H1 (cell line): ENCODE measurements around the gene ADRM1. TPM values are rescaled to one million over a fixed set of nuclear protein-coding genes. Genes with fewer than 3 reads are reported as not detected.

ENCODE experiments used
- CHD2 ChIP-seq: IDR thresholded peaks from 2 replicates; pipeline ENCODE4 v1.6.1; 2012; ENCODE audit warnings: low read length, improper control_type of control experiment
- EGR1 ChIP-seq: IDR thresholded peaks from 2 replicates; pipeline ENCODE4 v1.6.1; 2011; ENCODE audit warnings: low read depth, low read length, borderline replicate concordance
- FOSL1 ChIP-seq: IDR thresholded peaks from 2 replicates; pipeline ENCODE4 v1.6.1; 2011; ENCODE audit warnings: mild to moderate bottlenecking, low read depth, low read length, moderate library complexity; ENCODE audit not compliant: insufficient read depth
- JUN ChIP-seq: IDR thresholded peaks from 2 replicates; pipeline ENCODE4 v1.6.1; 2011; ENCODE audit warnings: low read depth, mild to moderate bottlenecking, improper control_type of control experiment, low read length
- JUND ChIP-seq: IDR thresholded peaks from 2 replicates; pipeline ENCODE4 v1.6.1; 2011; ENCODE audit warnings: mild to moderate bottlenecking, improper control_type of control experiment, low read length
- POLR2AphosphoS5 ChIP-seq: IDR thresholded peaks from 2 replicates; pipeline ENCODE4 v1.6.1; 2011; ENCODE audit warnings: low read depth, low read length
- RXRA ChIP-seq: IDR thresholded peaks from 2 replicates; pipeline ENCODE4 v1.6.1; 2011; ENCODE audit warnings: low read depth, mild to moderate bottlenecking, low read length, moderate library complexity; ENCODE audit not compliant: insufficient read depth
- SIN3A ChIP-seq, 2 experiments: IDR thresholded peaks in 1 of 2; conservative IDR thresholded peaks in 1 of 2; 2 replicates each; pipeline ENCODE4 v1.6.1; 2011 to 2012; ENCODE audit warnings: low read length in 2 of 2, improper control_type of control experiment in 1 of 2, low read depth in 1 of 2, mild to moderate bottlenecking in 1 of 2
- USF2 ChIP-seq: IDR thresholded peaks from 2 replicates; pipeline ENCODE4 v1.6.1; 2011; ENCODE audit warnings: low read length, improper control_type of control experiment
- polyA plus RNA-seq, 7 experiments: library from polyadenylated mRNA; depleted of rRNA in 3 of 7; stranded (reverse) in 5 of 7; unstranded in 2 of 7; fragments of >200 nt in 5 of 7; fragments of 200-250 nt in 2 of 7; gene quantifications; 1 replicate in 5 of 7; 2 replicates in 1 of 7; 4 replicates in 1 of 7; pipeline versions ENCODE4 v1.2.1 to v1.2.3, GENCODE V29; 2011 to 2013; ENCODE audit warnings: missing spikeins in 2 of 7, mixed read lengths in 2 of 7
- total RNA-seq: library from RNA; stranded (reverse); fragmentation: NEBNext Ultra II Directional; extraction: Animal tissue kit (Norgen Biotek cat#: 25700); gene quantifications from 2 replicates; pipeline ENCODE4 v1.2.1, GENCODE V29; 2021

ADRM1 gene
- total and polyA plus RNA-seq, 2 of the 8 experiments (the other 6 are each of a cell fraction or from before 2014, with no cell fraction given) = 126 to 214 TPM

GRCh38 chr20:62258499-62259293 lies 44.1 kb upstream of the ADRM1 start (continued):
- TF ChIP-seq SIN3A (conservative IDR thresholded peaks at IDR 0.05 in 1 of 2, IDR thresholded peaks at IDR 0.05 in 1 of 2; ENCODE audit: low read depth in 1 of 2, low read length in 2 of 2) (no peak), RXRA (no peak), FOSL1 (no peak), JUN (no peak), USF2 (no peak), POLR2AphosphoS5 (no peak), EGR1 (no peak), JUND (no peak), CHD2 (no peak)
